HepG2 (cell line): ENCODE measurements around the gene AK8. TPM values are rescaled to one million over a fixed set of nuclear protein-coding genes. Genes with fewer than 3 reads are reported as not detected.

ENCODE experiments used
- ATAC-seq: fragments of 200-7000 bp; cut with Tn5 transposase; 3 replicates; pipeline ENCODE4 v1.9.1; 2020; ENCODE audit warnings: mild to moderate bottlenecking, moderate library complexity
- Bru-seq: library from RNA; stranded (reverse); fragments of 400-500 nt; gene quantifications from one replicate; lab custom pipeline; 2021; lab: Mats Ljungman, UMichigan
- BruChase-seq, 2 experiments: library from RNA; stranded (reverse); fragments of 400-500 nt; gene quantifications; one replicate each; lab custom pipeline; 2021; lab: Mats Ljungman, UMichigan
- BruUV-seq: library from RNA; stranded (reverse); fragments of 400-500 nt; replicated peaks from 2 replicates; lab custom pipeline; 2021; lab: Mats Ljungman, UMichigan
- CTCF ChIA-PET: fragments of 300-600 bp; formaldehyde crosslinking; extraction: SDS; loops from one replicate; lab custom pipeline; 2021; ENCODE audit warnings: low total read pairs, inconsistent platforms, low intra/inter-chr PET ratio; lab: Yijun Ruan, JAX
- POLR2A ChIA-PET: fragments of 350-600 bp; sonication (Branson Sonifier 250); formaldehyde crosslinking; loops from one replicate; lab custom pipeline; 2020; ENCODE audit warnings: antibody characterized with exemption, inconsistent platforms; lab: Yijun Ruan, JAX
- DNase-seq: peaks from one replicate; pipeline ENCODE4 v3.0.0-alpha.2; 2015; ENCODE audit warnings: low spot score
- FAIRE-seq: peaks from 3 replicates; lab custom pipeline; 2011; peaks lifted over from hg19 to GRCh38; lab: Jason Lieb, UNC
- H2AFZ ChIP-seq: one replicate; pipeline ENCODE4 v1.6.1; 2011; ENCODE audit warnings: low read length, inconsistent platforms
- H3K27ac ChIP-seq: fragments of 300-600 bp; 3 replicates; pipeline ENCODE4 v1.8.0; 2011; ENCODE audit warnings: mixed run types, mild to moderate bottlenecking, mixed read lengths, low read length, inconsistent platforms; ENCODE audit not compliant: insufficient read depth; ENCODE audit errors: extremely low read length
- H3K27me3 ChIP-seq, 2 experiments: fragments of 200-600 bp in 1 of 2; 2 replicates in 1 of 2; 3 replicates in 1 of 2; pipeline versions ENCODE4 v1.6.0 to v1.8.0; 2011; ENCODE audit warnings: low read length in 2 of 2, mild to moderate bottlenecking in 2 of 2, moderate library complexity in 2 of 2, inconsistent platforms in 1 of 2; ENCODE audit not compliant: insufficient read depth in 2 of 2, control insufficient read depth in 1 of 2
- H3K36me3 ChIP-seq, 2 experiments: fragments of 200-600 bp in 1 of 2; replicated peaks in 1 of 2; 2 replicates in 1 of 2; 3 replicates in 1 of 2; pipeline versions ENCODE4 v1.5.1 to v1.8.0; 2011; ENCODE audit warnings: low read length in 2 of 2, inconsistent platforms in 1 of 2; ENCODE audit not compliant: insufficient read depth in 2 of 2, control insufficient read depth in 1 of 2
- H3K4me1 ChIP-seq: 2 replicates; pipeline ENCODE4 v1.5.1; 2012; ENCODE audit warnings: low read length, inconsistent platforms; ENCODE audit not compliant: insufficient read depth
- H3K4me2 ChIP-seq: 2 replicates; pipeline ENCODE4 v1.6.0; 2011; ENCODE audit warnings: low read depth, low read length, inconsistent platforms
- H3K4me3 ChIP-seq, 3 experiments: fragments of 200-600 bp in 1 of 3; sonication (generic), shearing (Covaris generic) in 1 of 3; replicated peaks in 1 of 3; 2 replicates each; pipeline ENCODE4 v1.5.1; 2011 to 2016; ENCODE audit warnings: low read length in 3 of 3, inconsistent platforms in 2 of 3, low read depth in 2 of 3, mild to moderate bottlenecking in 2 of 3, control low read depth in 1 of 3, mixed read lengths in 1 of 3; ENCODE audit not compliant: insufficient read depth in 1 of 3
- H3K79me2 ChIP-seq: one replicate; pipeline ENCODE4 v1.6.1; 2011; ENCODE audit warnings: low read length, inconsistent platforms; ENCODE audit not compliant: insufficient read depth
- H3K9ac ChIP-seq: 2 replicates; pipeline ENCODE4 v1.6.0; 2011; ENCODE audit warnings: mild to moderate bottlenecking, low read depth, low read length, inconsistent platforms; ENCODE audit not compliant: insufficient read depth
- H3K9me3 ChIP-seq: 2 replicates; pipeline ENCODE4 v1.5.1; 2012; ENCODE audit warnings: mild to moderate bottlenecking, low read length
- H4K20me1 ChIP-seq: 2 replicates; pipeline ENCODE4 v1.6.0; 2011; ENCODE audit warnings: inconsistent platforms, mild to moderate bottlenecking, low read length, moderate library complexity; ENCODE audit not compliant: insufficient read depth
- DNMT1 ChIP-seq: sonication (generic); formaldehyde crosslinking; IDR thresholded peaks from 2 replicates; pipeline ENCODE4 v1.5.1; 2020; ENCODE audit warnings: mild to moderate bottlenecking, missing genetic modification reagents
- GATAD1 ChIP-seq: IDR thresholded peaks from 2 replicates; pipeline ENCODE4 v1.6.1; 2016; ENCODE audit warnings: missing genetic modification reagents, missing compliant biosample characterization
- ZNF782 ChIP-seq: sonication (generic); formaldehyde crosslinking; IDR thresholded peaks from 2 replicates; pipeline ENCODE4 v1.4.0; 2020; ENCODE audit warnings: missing genetic modification reagents, mild to moderate bottlenecking, borderline replicate concordance
- WGBS: methylation state at CpG from one replicate; pipeline ENCODE4 v1.1.6; 2017; ENCODE audit warnings: low lambda C conversion rate; 5-methylcytosine and 5-hydroxymethylcytosine counted together
- in situ Hi-C: cut with HindIII; loops from 2 replicates; pipeline ENCODE4 v1.10.0; 2017; ENCODE audit warnings: low pct_unique_long_range_greater_than_20kb; ENCODE audit not compliant: extremely low pct_ligation_motif_present
- intact Hi-C: fragments of 100-400 bp; cut with micrococcal nuclease; formaldehyde crosslinking; loops from one replicate; pipeline ENCODE4 v1.10.0; 2022; ENCODE audit not compliant: unreplicated experiment
- long read RNA-seq, 2 experiments: library from RNA in 1 of 2; library from polyadenylated mRNA in 1 of 2; stranded (forward) in 1 of 2; unstranded in 1 of 2; transcript quantifications; one replicate each; pipeline ENCODE4 v2.0.0, GENCODE V29; 2019 to 2022
- polyA minus RNA-seq, 3 experiments: library from RNA; depleted of rRNA, polyadenylated mRNA; stranded (reverse); fragments of >200 nt; gene quantifications; 2 replicates each; pipeline ENCODE4 v1.2.3, GENCODE V29; 2011; ENCODE audit warnings: low replicate concordance in 1 of 3
- polyA plus RNA-seq, 8 experiments: library from polyadenylated mRNA; depleted of rRNA in 3 of 8; stranded (reverse) in 7 of 8; unstranded in 1 of 8; fragments of >200 nt; fragmentation: Illumina TruSeq in 4 of 8; extraction: Trizol in 4 of 8; gene quantifications; 2 replicates each; pipeline versions ENCODE4 v1.2.1 to v1.2.3, GENCODE V29; 2011 to 2016; ENCODE audit warnings: low read depth in 4 of 8, missing spikeins in 1 of 8, mixed read lengths in 1 of 8; ENCODE audit not compliant: insufficient read depth in 1 of 8
- total RNA-seq, 5 experiments: library from RNA; depleted of rRNA; stranded (reverse); fragments of >200 nt; fragmentation: Illumina TruSeq; extraction: Trizol; gene quantifications; 2 replicates each; pipeline ENCODE4 v1.2.3, GENCODE V29; 2016; ENCODE audit warnings: low read depth in 1 of 5
- TF ChIP-seq, protein P1 (sequence below): sonication (generic); formaldehyde crosslinking; IDR thresholded peaks from 2 replicates; pipeline ENCODE4 v1.8.0; 2022; ENCODE audit warnings: mild to moderate bottlenecking, missing genetic modification reagents; ENCODE audit not compliant: insufficient replicate concordance
- TF ChIP-seq, protein P2 (sequence below): sonication (generic); formaldehyde crosslinking; IDR thresholded peaks from 2 replicates; pipeline ENCODE4 v1.8.0; 2022; ENCODE audit warnings: mild to moderate bottlenecking, missing genetic modification reagents, borderline replicate concordance
- TF ChIP-seq, protein P3 (sequence below), 2 experiments: sonication (generic) in 1 of 2; formaldehyde crosslinking in 1 of 2; IDR thresholded peaks; 2 replicates each; pipeline versions ENCODE4 v1.4.0 to v1.6.1; 2016 to 2020; ENCODE audit warnings: borderline replicate concordance in 1 of 2, low read depth in 1 of 2, mild to moderate bottlenecking in 1 of 2, missing genetic modification reagents in 1 of 2

AK8 gene, protein sequence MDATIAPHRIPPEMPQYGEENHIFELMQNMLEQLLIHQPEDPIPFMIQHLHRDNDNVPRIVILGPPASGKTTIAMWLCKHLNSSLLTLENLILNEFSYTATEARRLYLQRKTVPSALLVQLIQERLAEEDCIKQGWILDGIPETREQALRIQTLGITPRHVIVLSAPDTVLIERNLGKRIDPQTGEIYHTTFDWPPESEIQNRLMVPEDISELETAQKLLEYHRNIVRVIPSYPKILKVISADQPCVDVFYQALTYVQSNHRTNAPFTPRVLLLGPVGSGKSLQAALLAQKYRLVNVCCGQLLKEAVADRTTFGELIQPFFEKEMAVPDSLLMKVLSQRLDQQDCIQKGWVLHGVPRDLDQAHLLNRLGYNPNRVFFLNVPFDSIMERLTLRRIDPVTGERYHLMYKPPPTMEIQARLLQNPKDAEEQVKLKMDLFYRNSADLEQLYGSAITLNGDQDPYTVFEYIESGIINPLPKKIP
- total RNA-seq (2016; rRNA removed; fragmentation: Illumina TruSeq; extraction: Trizol): not detected in 2 replicates
- total RNA-seq (2016; cell fraction: cytosol; rRNA removed; fragmentation: Illumina TruSeq; extraction: Trizol; ENCODE audit: low read depth): 0.10 TPM in 1 of 2 replicates, not detected in the other
- not detected in 2 replicates for total RNA-seq (2016; cell fraction: insoluble cytoplasmic fraction; rRNA removed; fragmentation: Illumina TruSeq; extraction: Trizol)
- 0.07 TPM in 1 of 2 replicates, not detected in the other for total RNA-seq (2016; cell fraction: membrane; rRNA removed; fragmentation: Illumina TruSeq; extraction: Trizol)
- 0.40 TPM in 1 of 2 replicates, not detected in the other for total RNA-seq (2016; cell fraction: nucleus; rRNA removed; fragmentation: Illumina TruSeq; extraction: Trizol)
- polyA plus RNA-seq (2011; rRNA removed): 0.09 and 0.11 TPM in 2 replicates
- 0.09 and 0.15 TPM in 2 replicates for polyA plus RNA-seq (2011; cell fraction: cytosol; rRNA removed)
- 0.09 and 0.14 TPM in 2 replicates for polyA plus RNA-seq (2011; cell fraction: nucleus; rRNA removed)
- polyA plus RNA-seq (2012): 0.08 and 0.28 TPM in 2 replicates
- not detected in 2 replicates for polyA plus RNA-seq (2016; cell fraction: cytosol; fragmentation: Illumina TruSeq; extraction: Trizol; ENCODE audit: low read depth)
- not detected in 2 replicates for polyA plus RNA-seq (2016; cell fraction: insoluble cytoplasmic fraction; fragmentation: Illumina TruSeq; extraction: Trizol; ENCODE audit: low read depth)
- polyA plus RNA-seq (2016; cell fraction: membrane; fragmentation: Illumina TruSeq; extraction: Trizol; ENCODE audit: low read depth): 0.11 TPM in 1 of 2 replicates, not detected in the other
- not detected in 2 replicates for polyA plus RNA-seq (2016; cell fraction: nucleus; fragmentation: Illumina TruSeq; extraction: Trizol; ENCODE audit: insufficient read depth, low read depth)
- polyA minus RNA-seq (2011; rRNA and poly(A)+ RNA removed; ENCODE audit: low replicate concordance): 0.44 TPM in 1 of 2 replicates, not detected in the other
- polyA minus RNA-seq (2011; cell fraction: cytosol; rRNA and poly(A)+ RNA removed): not detected in 2 replicates
- 0.25 TPM in 1 of 2 replicates, not detected in the other for polyA minus RNA-seq (2011; cell fraction: nucleus; rRNA and poly(A)+ RNA removed)
- percentile 13 among the genes with signal in this experiment for Bru-seq, nascent RNA
- percentile 6 among the genes with signal in this experiment for BruChase-seq, experiment 1, labeled RNA remaining after a 6-hour chase
- percentile 10 among the genes with signal in this experiment for BruChase-seq, experiment 2, labeled RNA remaining after a 2-hour chase
- long read RNA-seq, experiment 1: 0 reads
- long read RNA-seq, experiment 2: 0 reads

DNA sequence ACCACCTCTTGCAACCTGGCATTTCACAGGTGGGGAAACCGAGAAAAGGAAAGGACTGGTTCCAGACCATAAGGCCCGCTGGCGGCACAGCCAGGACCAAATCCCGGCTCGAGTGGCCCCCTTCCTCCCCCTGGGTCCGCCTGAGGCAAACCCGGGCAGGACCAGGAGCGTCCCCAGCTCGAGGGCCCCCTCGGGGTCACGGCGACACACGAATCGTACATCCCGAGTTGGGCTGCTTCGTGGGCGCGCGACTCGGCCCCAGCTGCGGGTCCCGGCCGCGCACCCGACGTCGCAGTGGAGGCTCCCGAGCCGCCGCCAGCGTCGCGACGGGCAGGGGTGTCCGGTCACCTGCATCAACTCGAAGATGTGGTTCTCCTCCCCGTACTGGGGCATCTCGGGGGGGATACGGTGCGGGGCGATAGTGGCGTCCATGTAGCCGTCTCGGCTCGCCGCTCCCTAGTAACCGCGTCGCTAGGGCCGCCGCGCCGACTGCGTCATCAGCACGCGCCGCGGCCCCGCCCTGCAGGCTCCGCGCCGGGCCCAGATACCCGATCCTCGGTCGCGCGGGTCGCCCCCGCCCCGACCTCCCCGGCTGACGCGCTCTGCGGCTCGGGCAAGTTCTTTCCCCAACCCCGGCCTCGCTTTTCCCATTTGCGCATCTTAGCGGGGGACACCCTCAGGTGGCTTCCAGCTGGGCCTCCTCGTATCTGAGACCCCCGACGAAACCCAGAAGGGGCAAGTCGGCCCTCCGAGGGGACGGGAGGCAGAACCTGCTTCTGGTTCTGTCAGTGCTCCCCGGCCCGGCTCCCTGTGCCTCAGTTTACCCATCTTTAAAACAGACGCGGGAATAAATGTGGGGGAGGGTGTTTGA, at the start of gene AK8:
TSS of gene AK8 (minus strand) at position 461 of the 871 bp plus-strand sequence. CDS start at position 432, 29 bp downstream.
- Histone ChIP-seq H2AFZ (peak within 1 kb of the TSS; percentile 67), H4K20me1 (no peaks in the 10 kb centered on the region), H3K4me1 (peaks cover 15% of the 10 kb centered on the region; the same call in 1 of the 2 replicates), H3K9me3 (no peaks in the 10 kb centered on the region), H3K27ac (no peak within 1 kb of the TSS), H3K4me2 (peak within 1 kb of the TSS; percentile 82), H3K9ac (peak within 1 kb of the TSS; percentile 81), H3K36me3 (no peaks in the 10 kb centered on the region), H3K27me3 (peaks cover 0 to 8% of the 10 kb centered on the region in 2 experiments; a peak in 3 of 5 replicates), H3K4me3 (peak within 1 kb of the TSS; percentile 75 to 99 (median 95)), H3K79me2 (no peaks in the 10 kb centered on the region)
- intact Hi-C loops (no loop called here), in situ Hi-C loops (no loop called here)
- DNase-seq (peak; percentile 23), FAIRE-seq (no peak), ATAC-seq (peak; percentile 80)
- ChIA-PET CTCF (no interaction called here), POLR2A (interaction anchor here (0.9 kb wide), 1 partner anchor 29 kb away, joined by 3 read pairs; no protein-coding TSS in a partner anchor)
- BruUV-seq: no TSS peak
- 2% methylated on average over 10 of the region's 89 CpGs for WGBS
- TF ChIP-seq, protein P1, sequence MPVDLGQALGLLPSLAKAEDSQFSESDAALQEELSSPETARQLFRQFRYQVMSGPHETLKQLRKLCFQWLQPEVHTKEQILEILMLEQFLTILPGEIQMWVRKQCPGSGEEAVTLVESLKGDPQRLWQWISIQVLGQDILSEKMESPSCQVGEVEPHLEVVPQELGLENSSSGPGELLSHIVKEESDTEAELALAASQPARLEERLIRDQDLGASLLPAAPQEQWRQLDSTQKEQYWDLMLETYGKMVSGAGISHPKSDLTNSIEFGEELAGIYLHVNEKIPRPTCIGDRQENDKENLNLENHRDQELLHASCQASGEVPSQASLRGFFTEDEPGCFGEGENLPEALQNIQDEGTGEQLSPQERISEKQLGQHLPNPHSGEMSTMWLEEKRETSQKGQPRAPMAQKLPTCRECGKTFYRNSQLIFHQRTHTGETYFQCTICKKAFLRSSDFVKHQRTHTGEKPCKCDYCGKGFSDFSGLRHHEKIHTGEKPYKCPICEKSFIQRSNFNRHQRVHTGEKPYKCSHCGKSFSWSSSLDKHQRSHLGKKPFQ: no peak
- peak; percentile 89 for TF ChIP-seq GATAD1 (CRISPR knock-in tag)
- TF ChIP-seq, protein P2, sequence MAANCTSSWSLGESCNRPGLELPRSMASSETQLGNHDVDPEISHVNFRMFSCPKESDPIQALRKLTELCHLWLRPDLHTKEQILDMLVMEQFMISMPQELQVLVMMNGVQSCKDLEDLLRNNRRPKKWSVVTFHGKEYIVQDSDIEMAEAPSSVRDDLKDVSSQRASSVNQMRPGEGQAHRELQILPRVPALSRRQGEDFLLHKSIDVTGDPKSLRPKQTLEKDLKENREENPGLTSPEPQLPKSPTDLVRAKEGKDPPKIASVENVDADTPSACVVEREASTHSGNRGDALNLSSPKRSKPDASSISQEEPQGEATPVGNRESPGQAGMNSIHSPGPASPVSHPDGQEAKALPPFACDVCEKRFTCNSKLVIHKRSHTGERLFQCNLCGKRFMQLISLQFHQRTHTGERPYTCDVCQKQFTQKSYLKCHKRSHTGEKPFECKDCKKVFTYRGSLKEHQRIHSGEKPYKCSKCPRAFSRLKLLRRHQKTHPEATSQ (CRISPR knock-in tag): no peak
- TF ChIP-seq, protein P3, sequence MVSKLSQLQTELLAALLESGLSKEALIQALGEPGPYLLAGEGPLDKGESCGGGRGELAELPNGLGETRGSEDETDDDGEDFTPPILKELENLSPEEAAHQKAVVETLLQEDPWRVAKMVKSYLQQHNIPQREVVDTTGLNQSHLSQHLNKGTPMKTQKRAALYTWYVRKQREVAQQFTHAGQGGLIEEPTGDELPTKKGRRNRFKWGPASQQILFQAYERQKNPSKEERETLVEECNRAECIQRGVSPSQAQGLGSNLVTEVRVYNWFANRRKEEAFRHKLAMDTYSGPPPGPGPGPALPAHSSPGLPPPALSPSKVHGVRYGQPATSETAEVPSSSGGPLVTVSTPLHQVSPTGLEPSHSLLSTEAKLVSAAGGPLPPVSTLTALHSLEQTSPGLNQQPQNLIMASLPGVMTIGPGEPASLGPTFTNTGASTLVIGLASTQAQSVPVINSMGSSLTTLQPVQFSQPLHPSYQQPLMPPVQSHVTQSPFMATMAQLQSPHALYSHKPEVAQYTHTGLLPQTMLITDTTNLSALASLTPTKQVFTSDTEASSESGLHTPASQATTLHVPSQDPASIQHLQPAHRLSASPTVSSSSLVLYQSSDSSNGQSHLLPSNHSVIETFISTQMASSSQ (IDR thresholded peaks at IDR 0.05; ENCODE audit: low read depth): no peak
- TF ChIP-seq, protein P3 (CRISPR knock-in tag; IDR thresholded peaks at IDR 0.05; ENCODE audit: borderline replicate concordance): peak; percentile 45; the same call in 1 of the 2 replicates
- no peak for TF ChIP-seq ZNF782 (CRISPR knock-in tag)
- no peak for TF ChIP-seq DNMT1 (CRISPR knock-in tag)
